ENCODE results near the gene MANEAL. TPM values are rescaled to one million over a fixed set of nuclear protein-coding genes. Genes with fewer than 3 reads are reported as not detected.

The MANEAL gene
- total RNA-seq, 1 experiment from 2014 or later = 6.4 TPM

DNA sequence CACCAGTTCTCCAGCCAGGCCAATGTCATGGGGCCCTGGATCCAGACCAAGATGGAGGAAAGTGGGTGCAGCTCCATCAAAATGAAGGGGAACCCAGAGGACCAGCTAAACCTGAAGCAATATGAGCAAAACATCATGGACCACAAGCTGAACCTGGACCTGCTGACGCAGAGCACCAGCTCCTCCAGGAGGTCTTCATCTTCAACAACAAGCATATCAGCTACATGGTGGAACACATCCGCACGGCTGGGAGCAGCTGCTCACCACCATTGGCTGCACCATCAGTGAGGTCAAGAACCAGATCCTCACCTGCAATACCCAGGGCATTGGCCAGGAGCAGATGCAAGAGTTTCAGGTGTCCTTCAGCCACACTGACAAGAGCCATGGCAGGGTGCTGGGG lies 15.0 kb upstream of the MANEAL start:
- ATAC-seq (no peak), DNase-seq (ENCODE audit: low spot score) (no peak)
- H3K27ac Mint-ChIP-seq = no peak overlapping the region
- no peak for TF ChIP-seq TP53 (CRISPR knock-in tag; IDR thresholded peaks at IDR 0.05)
- no peak for TF ChIP-seq JAZF1 (CRISPR knock-in tag; IDR thresholded peaks at IDR 0.05)
- no peak for TF ChIP-seq EMX1 (CRISPR knock-in tag; IDR thresholded peaks at IDR 0.05)
- ChIA-PET CTCF (interaction anchor here (1.1 to 1.2 kb wide), 2 partner anchors 13 to 87 kb away, joined by 3 to 4 read pairs; no protein-coding TSS in a partner anchor), POLR2A (no interaction called here)
- peaks cover 9% of the 10 kb centered on the region for H3K9me3 Mint-ChIP-seq
- peaks cover 40% of the 10 kb centered on the region for H3K27me3 Mint-ChIP-seq (ENCODE audit: low read depth)
- no peaks in the 10 kb centered on the region for H3K4me1 Mint-ChIP-seq
- H3K36me3 Mint-ChIP-seq = no peaks in the 10 kb centered on the region
- H3K4me3 Mint-ChIP-seq = no peak overlapping the region

DNA sequence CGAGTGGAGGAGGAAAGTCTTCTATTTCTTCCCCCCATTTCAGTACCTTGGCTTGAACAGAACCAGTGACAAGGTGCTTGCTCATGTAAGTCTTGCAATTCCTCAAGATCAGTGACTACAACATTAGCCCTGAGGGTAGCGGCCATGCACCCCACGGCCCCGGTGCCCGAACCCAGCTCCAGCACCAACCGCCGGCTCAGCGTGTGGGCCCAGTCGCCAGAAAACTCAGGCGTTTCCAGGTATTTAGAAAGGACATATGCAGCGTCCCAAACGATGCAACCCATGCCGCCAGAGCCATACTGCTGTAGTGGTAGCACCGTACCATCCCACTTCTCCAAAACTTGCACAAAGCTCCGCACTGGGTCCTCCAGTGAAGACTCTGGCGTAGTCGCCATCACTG lies 11.2 kb upstream of the MANEAL start:
- ChIA-PET POLR2A (no interaction called here), CTCF (interaction anchor here (0.6 kb wide), 1 partner anchor 775 kb away, joined by 3 read pairs; no protein-coding TSS in a partner anchor)
- no peak for ATAC-seq
- Mint-ChIP-seq H3K4me1 (no peaks in the 10 kb centered on the region), H3K4me3 (no peak overlapping the region), H3K27me3 (ENCODE audit: low read depth) (peaks cover 32% of the 10 kb centered on the region), H3K9me3 (0 out of 2 replicates have a peak, but pooled peaks cover 3% of the 10 kb centered on the region), H3K27ac (no peak overlapping the region), H3K36me3 (no peaks in the 10 kb centered on the region)
- TF ChIP-seq GRHL2 (CRISPR knock-in tag; IDR thresholded peaks at IDR 0.05; ENCODE audit: insufficient replicate concordance, severe bottlenecking) (no peak), TEAD1 (CRISPR knock-in tag; IDR thresholded peaks at IDR 0.05) (no peak)
- TF ChIP-seq, protein P1, sequence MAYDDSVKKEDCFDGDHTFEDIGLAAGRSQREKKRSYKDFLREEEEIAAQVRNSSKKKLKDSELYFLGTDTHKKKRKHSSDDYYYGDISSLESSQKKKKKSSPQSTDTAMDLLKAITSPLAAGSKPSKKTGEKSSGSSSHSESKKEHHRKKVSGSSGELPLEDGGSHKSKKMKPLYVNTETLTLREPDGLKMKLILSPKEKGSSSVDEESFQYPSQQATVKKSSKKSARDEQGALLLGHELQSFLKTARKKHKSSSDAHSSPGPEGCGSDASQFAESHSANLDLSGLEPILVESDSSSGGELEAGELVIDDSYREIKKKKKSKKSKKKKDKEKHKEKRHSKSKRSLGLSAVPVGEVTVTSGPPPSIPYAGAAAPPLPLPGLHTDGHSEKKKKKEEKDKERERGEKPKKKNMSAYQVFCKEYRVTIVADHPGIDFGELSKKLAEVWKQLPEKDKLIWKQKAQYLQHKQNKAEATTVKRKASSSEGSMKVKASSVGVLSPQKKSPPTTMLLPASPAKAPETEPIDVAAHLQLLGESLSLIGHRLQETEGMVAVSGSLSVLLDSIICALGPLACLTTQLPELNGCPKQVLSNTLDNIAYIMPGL (CRISPR knock-in tag; IDR thresholded peaks at IDR 0.05) = no peak
- TF ChIP-seq, protein P2, sequence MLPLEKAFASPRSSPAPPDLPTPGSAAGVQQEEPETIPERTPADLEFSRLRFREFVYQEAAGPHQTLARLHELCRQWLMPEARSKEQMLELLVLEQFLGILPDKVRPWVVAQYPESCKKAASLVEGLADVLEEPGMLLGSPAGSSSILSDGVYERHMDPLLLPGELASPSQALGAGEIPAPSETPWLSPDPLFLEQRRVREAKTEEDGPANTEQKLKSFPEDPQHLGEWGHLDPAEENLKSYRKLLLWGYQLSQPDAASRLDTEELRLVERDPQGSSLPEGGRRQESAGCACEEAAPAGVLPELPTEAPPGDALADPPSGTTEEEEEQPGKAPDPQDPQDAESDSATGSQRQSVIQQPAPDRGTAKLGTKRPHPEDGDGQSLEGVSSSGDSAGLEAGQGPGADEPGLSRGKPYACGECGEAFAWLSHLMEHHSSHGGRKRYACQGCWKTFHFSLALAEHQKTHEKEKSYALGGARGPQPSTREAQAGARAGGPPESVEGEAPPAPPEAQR (CRISPR knock-in tag; IDR thresholded peaks at IDR 0.05) = no peak
- no peak for DNase-seq (ENCODE audit: low spot score)

DNA sequence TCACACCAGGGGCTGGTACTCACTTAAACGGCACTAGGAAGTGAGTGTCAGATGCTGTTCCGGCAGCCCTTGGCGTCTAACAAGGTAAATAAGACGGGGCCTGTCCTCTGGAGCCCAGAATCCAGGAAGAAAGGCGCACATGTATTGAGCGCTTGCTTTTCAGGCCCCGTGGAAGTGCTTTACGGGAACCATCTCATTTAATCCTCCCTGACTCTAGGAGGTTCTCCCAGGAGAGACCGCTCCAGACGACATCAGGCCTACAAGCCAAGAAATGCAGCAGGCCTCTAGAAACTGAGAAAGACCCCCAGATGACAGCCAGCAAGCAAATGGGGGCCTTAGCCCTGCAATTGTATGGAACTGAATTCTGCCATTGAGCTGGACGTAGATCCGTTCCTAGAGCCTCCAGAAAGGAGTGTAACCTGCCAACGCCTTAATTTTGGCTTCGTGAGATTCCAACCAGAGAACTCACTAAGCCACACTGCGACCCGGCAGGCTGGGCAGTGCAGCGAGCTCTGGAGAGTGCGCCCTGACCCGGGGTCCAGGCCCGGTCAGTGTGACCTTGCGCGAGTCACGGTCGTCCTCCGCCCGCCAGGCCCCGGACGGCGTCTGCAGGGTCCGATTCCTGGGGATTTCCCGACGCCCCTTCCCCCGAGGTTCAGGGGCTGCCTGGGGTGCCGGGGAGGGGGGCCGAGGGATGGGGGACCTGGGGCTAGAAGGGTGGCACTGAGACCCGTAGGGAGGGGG lies 532 bp upstream of the MANEAL start:
- Mint-ChIP-seq H3K9me3 (no peaks in the 10 kb centered on the region), H3K27me3 (ENCODE audit: low read depth) (peaks cover 63% of the 10 kb centered on the region)

DNA sequence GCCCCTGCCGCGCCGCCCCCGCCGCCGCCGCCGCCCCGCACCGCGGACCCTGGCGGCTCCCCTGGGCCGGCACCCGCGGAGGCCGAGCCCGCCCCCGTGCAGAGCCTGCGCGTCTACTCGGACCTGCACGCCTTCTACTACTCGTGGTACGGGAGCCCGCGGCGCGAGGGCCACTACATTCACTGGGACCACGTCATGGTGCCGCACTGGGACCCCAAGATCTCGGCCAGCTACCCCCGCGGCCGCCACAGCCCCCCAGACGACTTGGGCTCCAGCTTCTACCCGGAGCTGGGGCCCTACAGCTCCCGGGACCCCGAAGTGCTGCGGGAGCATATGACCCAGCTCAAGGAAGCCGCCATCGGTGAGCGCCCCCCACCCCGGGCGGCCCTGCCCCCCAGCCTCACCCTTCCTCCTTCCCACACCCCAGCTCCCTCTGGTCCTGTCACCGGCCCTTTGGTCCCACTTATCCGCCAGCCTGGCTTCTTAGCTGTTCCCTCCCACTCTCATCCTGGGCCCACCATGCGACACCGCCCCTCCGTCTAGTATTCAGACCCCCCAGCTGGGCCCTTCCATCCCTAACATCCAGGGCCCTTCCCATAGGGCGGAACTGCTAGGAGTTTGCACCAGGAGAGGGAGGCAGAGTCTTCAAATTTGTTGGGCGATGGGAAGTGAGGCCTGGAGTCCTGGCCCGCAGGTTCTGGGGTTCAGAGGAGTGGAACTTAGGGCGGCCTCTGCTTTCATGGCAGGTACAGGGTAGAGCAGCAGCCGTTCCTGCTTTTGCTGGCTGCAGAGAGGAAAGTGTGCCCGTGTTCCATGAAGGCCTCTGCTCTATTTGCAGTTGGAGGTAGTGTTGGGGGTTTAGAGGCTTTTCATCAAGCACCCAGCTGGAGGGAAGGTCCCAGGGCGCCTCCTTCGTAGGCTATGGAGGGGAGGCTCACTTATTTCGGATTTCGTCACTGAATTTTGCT lies 1.0 kb downstream of the MANEAL start:
- ChIA-PET CTCF (interaction anchor here (0.6 to 2.0 kb wide), 7 partner anchors 13 to 1240 kb away, joined by 3 to 10 read pairs (median 5); partner anchors contain the start of genes C1orf122, EPHA10, MTF1 and YRDC), POLR2A (interaction anchor here (1.1 to 2.3 kb wide), 2 partner anchors 14 to 28 kb away, joined by 3 to 16 read pairs; partner anchors contain the start of genes C1orf122 and YRDC)
- Mint-ChIP-seq H3K4me1 (peaks cover 12% of the 10 kb centered on the region), H3K36me3 (peaks cover 4% of the 10 kb centered on the region; the same call in 1 of the 2 replicates), H3K27me3 (ENCODE audit: low read depth) (peaks cover 53% of the 10 kb centered on the region), H3K9me3 (no peaks in the 10 kb centered on the region), H3K27ac (no peak overlapping the region), H3K4me3 (peak overlapping the region; percentile 69)
- TF ChIP-seq ATF1 (CRISPR knock-in tag; IDR thresholded peaks at IDR 0.05) (0 out of 2 replicates have a peak, but pooled peaks have one; percentile 22), FOXJ3 (CRISPR knock-in tag; IDR thresholded peaks at IDR 0.05; ENCODE audit: borderline replicate concordance) (no peak), ETV6 (CRISPR knock-in tag; IDR thresholded peaks at IDR 0.05) (no peak), ZBTB21 (CRISPR knock-in tag; IDR thresholded peaks at IDR 0.05; ENCODE audit: borderline replicate concordance) (no peak), FOXK1 (CRISPR knock-in tag; IDR thresholded peaks at IDR 0.05) (no peak)
- TF ChIP-seq, protein P3, sequence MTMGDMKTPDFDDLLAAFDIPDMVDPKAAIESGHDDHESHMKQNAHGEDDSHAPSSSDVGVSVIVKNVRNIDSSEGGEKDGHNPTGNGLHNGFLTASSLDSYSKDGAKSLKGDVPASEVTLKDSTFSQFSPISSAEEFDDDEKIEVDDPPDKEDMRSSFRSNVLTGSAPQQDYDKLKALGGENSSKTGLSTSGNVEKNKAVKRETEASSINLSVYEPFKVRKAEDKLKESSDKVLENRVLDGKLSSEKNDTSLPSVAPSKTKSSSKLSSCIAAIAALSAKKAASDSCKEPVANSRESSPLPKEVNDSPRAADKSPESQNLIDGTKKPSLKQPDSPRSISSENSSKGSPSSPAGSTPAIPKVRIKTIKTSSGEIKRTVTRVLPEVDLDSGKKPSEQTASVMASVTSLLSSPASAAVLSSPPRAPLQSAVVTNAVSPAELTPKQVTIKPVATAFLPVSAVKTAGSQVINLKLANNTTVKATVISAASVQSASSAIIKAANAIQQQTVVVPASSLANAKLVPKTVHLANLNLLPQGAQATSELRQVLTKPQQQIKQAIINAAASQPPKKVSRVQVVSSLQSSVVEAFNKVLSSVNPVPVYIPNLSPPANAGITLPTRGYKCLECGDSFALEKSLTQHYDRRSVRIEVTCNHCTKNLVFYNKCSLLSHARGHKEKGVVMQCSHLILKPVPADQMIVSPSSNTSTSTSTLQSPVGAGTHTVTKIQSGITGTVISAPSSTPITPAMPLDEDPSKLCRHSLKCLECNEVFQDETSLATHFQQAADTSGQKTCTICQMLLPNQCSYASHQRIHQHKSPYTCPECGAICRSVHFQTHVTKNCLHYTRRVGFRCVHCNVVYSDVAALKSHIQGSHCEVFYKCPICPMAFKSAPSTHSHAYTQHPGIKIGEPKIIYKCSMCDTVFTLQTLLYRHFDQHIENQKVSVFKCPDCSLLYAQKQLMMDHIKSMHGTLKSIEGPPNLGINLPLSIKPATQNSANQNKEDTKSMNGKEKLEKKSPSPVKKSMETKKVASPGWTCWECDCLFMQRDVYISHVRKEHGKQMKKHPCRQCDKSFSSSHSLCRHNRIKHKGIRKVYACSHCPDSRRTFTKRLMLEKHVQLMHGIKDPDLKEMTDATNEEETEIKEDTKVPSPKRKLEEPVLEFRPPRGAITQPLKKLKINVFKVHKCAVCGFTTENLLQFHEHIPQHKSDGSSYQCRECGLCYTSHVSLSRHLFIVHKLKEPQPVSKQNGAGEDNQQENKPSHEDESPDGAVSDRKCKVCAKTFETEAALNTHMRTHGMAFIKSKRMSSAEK (CRISPR knock-in tag; IDR thresholded peaks at IDR 0.05; ENCODE audit: borderline replicate concordance) = no peak
- no peak; the same call in 1 of the 2 replicates for ATAC-seq
- peak; percentile 17 for DNase-seq (ENCODE audit: low spot score)

More for the DNA sequence above, 532 bp upstream of the MANEAL start:
- Mint-ChIP-seq H3K36me3 (peaks cover 1% of the 10 kb centered on the region; the same call in 1 of the 2 replicates), H3K27ac (no peak overlapping the region), H3K4me3 (peak overlapping the region; percentile 61), H3K4me1 (peaks cover 12% of the 10 kb centered on the region)
- DNase-seq (ENCODE audit: low spot score) (peak; percentile 21), ATAC-seq (no peak)
- ChIA-PET POLR2A (no interaction called here), CTCF (interaction anchor here (0.5 to 1.4 kb wide), 3 partner anchors 27 to 190 kb away, joined by 3 to 4 read pairs (median 3); partner anchors contain the start of gene MTF1)
- TF ChIP-seq TEAD4 (CRISPR knock-in tag; IDR thresholded peaks at IDR 0.05) = no peak
- TF ChIP-seq ZNF121 (CRISPR knock-in tag; IDR thresholded peaks at IDR 0.05) = 0 out of 2 replicates have a peak, but pooled peaks have one; percentile 37
